GM12878 (cell line): ENCODE data around the gene TRABD.

ENCODE experiments used
- CBX5 ChIP-seq: sonication (generic); IDR thresholded peaks from 2 replicates; pipeline ENCODE4 v1.6.1; 2016; ENCODE audit warnings: low read depth, moderate library complexity, mild to moderate bottlenecking, inconsistent platforms
- CREB1 ChIP-seq: IDR thresholded peaks from 2 replicates; pipeline ENCODE4 v1.6.1; 2012; ENCODE audit warnings: low read depth, mild to moderate bottlenecking, inconsistent platforms
- CTCF ChIP-seq, 3 experiments: IDR thresholded peaks in 2 of 3; conservative IDR thresholded peaks in 1 of 3; 2 replicates each; pipeline ENCODE4 v1.5.1; 2011; ENCODE audit warnings: low read depth in 3 of 3, low read length in 3 of 3, mild to moderate bottlenecking in 3 of 3, control low read depth in 2 of 3, moderate library complexity in 2 of 3, inconsistent platforms in 1 of 3, mixed read lengths in 1 of 3; ENCODE audit not compliant: control insufficient read depth in 2 of 3, insufficient read depth in 1 of 3; ENCODE audit errors: extremely low read depth in 1 of 3
- EGR1 ChIP-seq, 2 experiments: IDR thresholded peaks; 1 replicate in 1 of 2; 2 replicates in 1 of 2; pipeline ENCODE4 v1.6.1; 2011 to 2012; ENCODE audit warnings: low read depth in 2 of 2, low read length in 2 of 2, borderline replicate concordance in 1 of 2, mild to moderate bottlenecking in 1 of 2, moderate library complexity in 1 of 2
- EP300 ChIP-seq, 2 experiments: fragments of 150-350 bp in 1 of 2; IDR thresholded peaks; 2 replicates each; pipeline ENCODE4 v1.6.1; 2011 to 2012; ENCODE audit warnings: low read depth in 2 of 2, low read length in 2 of 2, borderline replicate concordance in 1 of 2, improper control_type of control experiment in 1 of 2, inconsistent platforms in 1 of 2; ENCODE audit not compliant: control insufficient read depth in 1 of 2
- POLR2AphosphoS5 ChIP-seq: IDR thresholded peaks from 2 replicates; pipeline ENCODE4 v1.6.1; 2011; ENCODE audit warnings: mild to moderate bottlenecking, low read length, inconsistent platforms
- POU2F2 ChIP-seq: IDR thresholded peaks from 3 replicates; pipeline ENCODE4 v1.6.1; 2011; ENCODE audit warnings: low read depth, mild to moderate bottlenecking, low read length, borderline replicate concordance
- RFX5 ChIP-seq: IDR thresholded peaks from 2 replicates; pipeline ENCODE4 v1.6.1; 2011; ENCODE audit warnings: low read depth, low read length, improper control_type of control experiment
- SRF ChIP-seq, 2 experiments: IDR thresholded peaks; 2 replicates each; pipeline ENCODE4 v1.6.1; 2011; ENCODE audit warnings: low read depth in 2 of 2, low read length in 2 of 2, mild to moderate bottlenecking in 1 of 2, moderate library complexity in 1 of 2
- SUZ12 ChIP-seq: fragments of 200-600 bp; sonication (generic); IDR thresholded peaks from one replicate; pipeline ENCODE4 v1.6.1; 2018; ENCODE audit warnings: antibody characterized with exemption, mild to moderate bottlenecking; ENCODE audit not compliant: unreplicated experiment
- TAF1 ChIP-seq: IDR thresholded peaks from 2 replicates; pipeline ENCODE4 v1.6.1; 2011; ENCODE audit warnings: mild to moderate bottlenecking, low read depth, low read length, borderline replicate concordance
- ZNF274 ChIP-seq: IDR thresholded peaks from one replicate; pipeline ENCODE4 v1.8.0; 2011; ENCODE audit not compliant: insufficient read length, insufficient read depth
- ZZZ3 ChIP-seq: IDR thresholded peaks from 2 replicates; pipeline ENCODE4 v1.6.1; 2011; ENCODE audit warnings: low read depth; ENCODE audit not compliant: control insufficient read depth, insufficient read length
- TF ChIP-seq, protein P1 (sequence below): IDR thresholded peaks from 2 replicates; pipeline ENCODE4 v1.6.1; 2011; ENCODE audit warnings: low read depth, low read length, improper control_type of control experiment, borderline replicate concordance

GRCh38 chr22:50188356-50188755 lies 2.6 kb downstream of the TRABD start:
- TF ChIP-seq RFX5 = no peak
- no peak for TF ChIP-seq CTCF (IDR thresholded peaks at IDR 0.05 in 2 of 3, conservative IDR thresholded peaks at IDR 0.05 in 1 of 3; ENCODE audit: control insufficient read depth in 2 of 3, extremely low read depth in 1 of 3, insufficient read depth in 1 of 3, low read depth in 3 of 3, low read length in 3 of 3)
- no peak for TF ChIP-seq ZZZ3
- no peak for TF ChIP-seq ZNF274
- TF ChIP-seq EP300 (IDR thresholded peaks at IDR 0.05; ENCODE audit: borderline replicate concordance in 1 of 2, control insufficient read depth in 1 of 2, low read depth in 2 of 2, low read length in 2 of 2) = no peak
- TF ChIP-seq, protein P1, sequence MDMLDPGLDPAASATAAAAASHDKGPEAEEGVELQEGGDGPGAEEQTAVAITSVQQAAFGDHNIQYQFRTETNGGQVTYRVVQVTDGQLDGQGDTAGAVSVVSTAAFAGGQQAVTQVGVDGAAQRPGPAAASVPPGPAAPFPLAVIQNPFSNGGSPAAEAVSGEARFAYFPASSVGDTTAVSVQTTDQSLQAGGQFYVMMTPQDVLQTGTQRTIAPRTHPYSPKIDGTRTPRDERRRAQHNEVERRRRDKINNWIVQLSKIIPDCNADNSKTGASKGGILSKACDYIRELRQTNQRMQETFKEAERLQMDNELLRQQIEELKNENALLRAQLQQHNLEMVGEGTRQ = no peak
- TF ChIP-seq EGR1 (IDR thresholded peaks at IDR 0.05; ENCODE audit: borderline replicate concordance in 1 of 2, low read depth in 2 of 2, low read length in 2 of 2) = no peak
- no peak for TF ChIP-seq CREB1
- TF ChIP-seq TAF1 = no peak
- no peak for TF ChIP-seq SUZ12
- no peak for TF ChIP-seq POU2F2
- TF ChIP-seq POLR2AphosphoS5 = no peak
- no peak for TF ChIP-seq SRF (IDR thresholded peaks at IDR 0.05; ENCODE audit: low read depth in 2 of 2, low read length in 2 of 2)
- no peak for TF ChIP-seq CBX5
